Choroid plexus epithelial cell (primary cell): ENCODE data around the gene C1QTNF12.

Experiments
- DNase-seq: peaks from one replicate; pipeline ENCODE4 v3.0.0-alpha.2; 2010; ENCODE audit warnings: low read depth
- H3K4me3 ChIP-seq: 2 replicates; pipeline ENCODE4 v1.5.1; 2011; ENCODE audit warnings: low read depth, mild to moderate bottlenecking, control low read depth, low read length, moderate library complexity
- CTCF ChIP-seq: conservative IDR thresholded peaks from 2 replicates; pipeline ENCODE4 v1.5.1; 2011; ENCODE audit warnings: low read depth, mild to moderate bottlenecking, control low read depth, inconsistent platforms, low read length, moderate library complexity

The C1QTNF12 gene

GRCh38 chr1:1199961-1200875 is 46.3 kb downstream of the C1QTNF12 start:
- no peak for DNase-seq
- no peak for TF ChIP-seq CTCF
- no peak overlapping the region for H3K4me3 ChIP-seq

- no peak for TF ChIP-seq CTCF
- no peak for DNase-seq
Measured at GRCh38 chr1:1199141-1199960, 47.2 kb downstream of the C1QTNF12 start.

GRCh38 chr1:1198423-1199140 is 47.9 kb downstream of the C1QTNF12 start:
- TF ChIP-seq CTCF: no peak

More at GRCh38 chr1:1199141-1199960, 47.2 kb downstream of the C1QTNF12 start:
- H3K4me3 ChIP-seq: no peak overlapping the region

GRCh38 chr1:1197551-1198422 is 48.7 kb downstream of the C1QTNF12 start:
- DNase-seq: no peak
- H3K4me3 ChIP-seq: no peak overlapping the region
- no peak for TF ChIP-seq CTCF

More at GRCh38 chr1:1198423-1199140, 47.9 kb downstream of the C1QTNF12 start:
- DNase-seq: no peak
- no peak overlapping the region for H3K4me3 ChIP-seq

- no peak overlapping the region for H3K4me3 ChIP-seq
- no peak for DNase-seq
- no peak for TF ChIP-seq CTCF
Measured at GRCh38 chr1:1197188-1197500, 49.4 kb downstream of the C1QTNF12 start.
